ENCODE results near the gene NTN1. TPM values are rescaled to one million over a fixed set of nuclear protein-coding genes. Genes with fewer than 3 reads are reported as not detected.

NTN1 gene
- total and polyA plus RNA-seq, 2 of the 4 experiments (the other 2 are of a cell fraction) = under 0.01 to 0.07 TPM

DNA sequence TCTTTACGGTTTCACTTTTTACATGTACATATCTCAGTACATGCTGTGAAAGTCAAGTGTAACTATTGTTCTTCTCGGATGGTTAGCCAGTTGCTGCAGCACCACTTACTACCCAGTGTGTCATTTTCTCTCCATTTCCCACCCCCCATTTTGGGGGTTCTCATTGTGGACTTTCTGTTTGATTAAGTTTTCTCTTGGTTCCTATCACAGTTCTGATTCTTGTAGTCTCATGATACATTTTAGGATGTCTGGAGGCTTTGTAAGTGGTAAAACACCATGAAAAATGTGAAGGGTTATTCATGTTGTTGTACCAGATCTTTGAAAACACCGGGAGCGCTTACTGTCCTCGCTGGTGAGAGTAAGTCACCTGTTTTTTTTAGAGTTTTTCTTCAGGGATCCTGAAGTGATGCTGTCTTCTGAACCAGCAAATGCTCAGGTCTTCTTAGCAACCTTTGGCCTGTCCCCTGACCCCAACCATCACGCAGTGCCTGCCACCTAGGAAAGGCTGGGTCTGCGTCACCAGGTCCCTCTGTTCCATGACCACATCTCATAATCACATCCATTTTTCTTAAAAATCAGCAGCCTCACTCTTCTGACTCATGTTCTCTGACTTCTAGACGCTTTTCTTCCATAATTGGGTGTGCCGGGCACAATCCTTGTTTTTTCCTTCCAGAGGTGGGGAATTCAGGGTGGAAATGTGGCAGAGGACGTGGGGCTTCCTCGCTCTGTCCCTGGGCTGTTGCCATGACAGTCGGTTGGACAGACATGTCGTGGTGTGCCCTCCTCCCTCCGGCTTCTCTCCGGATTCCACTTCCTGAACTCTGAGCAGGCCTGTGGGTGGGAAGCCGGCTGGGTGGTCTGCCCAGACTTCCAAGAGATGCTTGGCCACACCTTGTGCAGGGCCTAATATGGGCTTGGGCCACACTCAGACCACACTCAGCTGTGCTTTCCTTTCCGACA is 102.6 kb downstream of the NTN1 start:
- H2BK5ac ChIP-seq (ENCODE audit: low read depth, low read length, poor library complexity, severe bottlenecking) = no peak overlapping the region
- ChIA-PET POLR2A (ENCODE audit: unreplicated experiment) (no interaction called here), CTCF (no interaction called here)
- dilution Hi-C loops (cut with HindIII; ENCODE audit: low sequenced_read_pairs, unreplicated experiment) = no loop called here
- H4K20me1 ChIP-seq (ENCODE audit: insufficient read depth, low read length) = no peaks in the 10 kb centered on the region
- H3K18ac ChIP-seq (ENCODE audit: low read depth, low read length) = no peak overlapping the region
- H3K14ac ChIP-seq (replicated peaks; ENCODE audit: low read depth, low read length) = no peak overlapping the region
- no TSS peak for BruUV-seq (replicated peaks)
- peaks cover 3% of the 10 kb centered on the region; the same call in 1 of the 2 replicates for H3K9me3 ChIP-seq (ENCODE audit: control insufficient read depth, insufficient read depth, low read length)
- H4K5ac ChIP-seq (ENCODE audit: low read depth, low read length) = no peak overlapping the region
- no peak overlapping the region for H3K4me2 ChIP-seq (ENCODE audit: low read depth, low read length)
- no peak overlapping the region for H4K8ac ChIP-seq (ENCODE audit: low read depth in 2 of 2, low read length in 2 of 2)
- no peak overlapping the region for H3K56ac ChIP-seq (ENCODE audit: extremely low read depth, insufficient read depth, low read length)
- H2AK9ac ChIP-seq (replicated peaks; ENCODE audit: low read depth, low read length, poor library complexity) = no peak overlapping the region
- H3K36me3 ChIP-seq (ENCODE audit: control insufficient read depth, insufficient read depth, low read length) = no peaks in the 10 kb centered on the region
- H3K27ac ChIP-seq (ENCODE audit: insufficient read depth, low read length) = no peak overlapping the region
- no peaks in the 10 kb centered on the region for H3K79me1 ChIP-seq (ENCODE audit: low read depth in 1 of 2, low read length in 2 of 2)
- intact Hi-C loops (cut with micrococcal nuclease) = no loop called here
- no peak overlapping the region for H2AK5ac ChIP-seq (ENCODE audit: low read depth, low read length)
- no peak overlapping the region for H2AFZ ChIP-seq (replicated peaks; ENCODE audit: low read length, poor library complexity)
- no peak overlapping the region for H3K9ac ChIP-seq (ENCODE audit: low read depth, low read length)
- H3K4ac ChIP-seq (ENCODE audit: low read depth, low read length) = no peak overlapping the region
- no peak overlapping the region for H4K91ac ChIP-seq (ENCODE audit: insufficient read depth, low read depth, low read length)
- no peak overlapping the region for H2BK120ac ChIP-seq (ENCODE audit: low read depth, low read length)
- no peaks in the 10 kb centered on the region for H3K9me1 ChIP-seq (ENCODE audit: insufficient read depth, low read length)
- H3K27me3 ChIP-seq (ENCODE audit: control insufficient read depth, insufficient read depth, low read length) = no peaks in the 10 kb centered on the region; the same call in 1 of the 2 replicates
- H2BK15ac ChIP-seq (ENCODE audit: low read depth, low read length) = no peak overlapping the region
- no peaks in the 10 kb centered on the region for H3K4me1 ChIP-seq (ENCODE audit: control insufficient read depth, insufficient read depth, low read length)
- H3K23ac ChIP-seq (ENCODE audit: low read depth, low read length) = no peak overlapping the region
- 33% methylated on average over 1 of the region's 17 CpGs; no CpG with 5 or more reads in 1 of the 2 experiments for WGBS, 2 experiments (ENCODE audit: extremely low coverage in 2 of 2, insufficient read length in 1 of 2)
- no peak overlapping the region for H2BK20ac ChIP-seq (ENCODE audit: low read depth, low read length)
- no peak for ATAC-seq (ENCODE audit: low read depth)
- in situ Hi-C loops (cut with MboI; ENCODE audit: low sequenced_read_pairs) = no loop called here
- no peak for DNase-seq
- H3K4me3 ChIP-seq (ENCODE audit: insufficient read depth, low read depth, low read length) = no peak overlapping the region
- TF ChIP-seq, protein P1, sequence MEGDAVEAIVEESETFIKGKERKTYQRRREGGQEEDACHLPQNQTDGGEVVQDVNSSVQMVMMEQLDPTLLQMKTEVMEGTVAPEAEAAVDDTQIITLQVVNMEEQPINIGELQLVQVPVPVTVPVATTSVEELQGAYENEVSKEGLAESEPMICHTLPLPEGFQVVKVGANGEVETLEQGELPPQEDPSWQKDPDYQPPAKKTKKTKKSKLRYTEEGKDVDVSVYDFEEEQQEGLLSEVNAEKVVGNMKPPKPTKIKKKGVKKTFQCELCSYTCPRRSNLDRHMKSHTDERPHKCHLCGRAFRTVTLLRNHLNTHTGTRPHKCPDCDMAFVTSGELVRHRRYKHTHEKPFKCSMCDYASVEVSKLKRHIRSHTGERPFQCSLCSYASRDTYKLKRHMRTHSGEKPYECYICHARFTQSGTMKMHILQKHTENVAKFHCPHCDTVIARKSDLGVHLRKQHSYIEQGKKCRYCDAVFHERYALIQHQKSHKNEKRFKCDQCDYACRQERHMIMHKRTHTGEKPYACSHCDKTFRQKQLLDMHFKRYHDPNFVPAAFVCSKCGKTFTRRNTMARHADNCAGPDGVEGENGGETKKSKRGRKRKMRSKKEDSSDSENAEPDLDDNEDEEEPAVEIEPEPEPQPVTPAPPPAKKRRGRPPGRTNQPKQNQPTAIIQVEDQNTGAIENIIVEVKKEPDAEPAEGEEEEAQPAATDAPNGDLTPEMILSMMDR (conservative IDR thresholded peaks at IDR 0.05; ENCODE audit: low read depth, low read length) = no peak
- no peak for TF ChIP-seq NFE2L2 (IDR thresholded peaks at IDR 0.05; ENCODE audit: low read depth, low read length)
- TF ChIP-seq, protein P2, sequence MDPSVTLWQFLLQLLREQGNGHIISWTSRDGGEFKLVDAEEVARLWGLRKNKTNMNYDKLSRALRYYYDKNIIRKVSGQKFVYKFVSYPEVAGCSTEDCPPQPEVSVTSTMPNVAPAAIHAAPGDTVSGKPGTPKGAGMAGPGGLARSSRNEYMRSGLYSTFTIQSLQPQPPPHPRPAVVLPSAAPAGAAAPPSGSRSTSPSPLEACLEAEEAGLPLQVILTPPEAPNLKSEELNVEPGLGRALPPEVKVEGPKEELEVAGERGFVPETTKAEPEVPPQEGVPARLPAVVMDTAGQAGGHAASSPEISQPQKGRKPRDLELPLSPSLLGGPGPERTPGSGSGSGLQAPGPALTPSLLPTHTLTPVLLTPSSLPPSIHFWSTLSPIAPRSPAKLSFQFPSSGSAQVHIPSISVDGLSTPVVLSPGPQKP (IDR thresholded peaks at IDR 0.05; ENCODE audit: borderline replicate concordance, low read depth, low read length) = no peak
- TF ChIP-seq POLR2A (IDR thresholded peaks at IDR 0.05; ENCODE audit: low read depth, low read length) = no peak
- TF ChIP-seq FOS (IDR thresholded peaks at IDR 0.05; ENCODE audit: low read depth, low read length) = no peak
- TF ChIP-seq RFX5 (IDR thresholded peaks at IDR 0.05; ENCODE audit: low read depth, low read length) = no peak
- no peak for TF ChIP-seq RCOR1 (IDR thresholded peaks at IDR 0.05; ENCODE audit: insufficient replicate concordance, low read length)
- TF ChIP-seq MXI1 (IDR thresholded peaks at IDR 0.05; ENCODE audit: borderline replicate concordance, low read depth, low read length) = no peak
- TF ChIP-seq MAFK (IDR thresholded peaks at IDR 0.05; ENCODE audit: low read depth, low read length) = no peak
- no peak for TF ChIP-seq SMC3 (IDR thresholded peaks at IDR 0.05; ENCODE audit: low read depth, low read length)
- TF ChIP-seq CHD1 (IDR thresholded peaks at IDR 0.05; ENCODE audit: low read depth, low read length) = no peak
- no peak for TF ChIP-seq BHLHE40 (IDR thresholded peaks at IDR 0.05; ENCODE audit: low read depth, low read length)
- TF ChIP-seq, protein P3, sequence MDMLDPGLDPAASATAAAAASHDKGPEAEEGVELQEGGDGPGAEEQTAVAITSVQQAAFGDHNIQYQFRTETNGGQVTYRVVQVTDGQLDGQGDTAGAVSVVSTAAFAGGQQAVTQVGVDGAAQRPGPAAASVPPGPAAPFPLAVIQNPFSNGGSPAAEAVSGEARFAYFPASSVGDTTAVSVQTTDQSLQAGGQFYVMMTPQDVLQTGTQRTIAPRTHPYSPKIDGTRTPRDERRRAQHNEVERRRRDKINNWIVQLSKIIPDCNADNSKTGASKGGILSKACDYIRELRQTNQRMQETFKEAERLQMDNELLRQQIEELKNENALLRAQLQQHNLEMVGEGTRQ (IDR thresholded peaks at IDR 0.05; ENCODE audit: low read depth, low read length) = no peak
- no peak for TF ChIP-seq CEBPB (IDR thresholded peaks at IDR 0.05; ENCODE audit: low read depth, low read length)
- TF ChIP-seq RAD21 (IDR thresholded peaks at IDR 0.05; ENCODE audit: low read length) = no peak
